ENCODE measurements around the gene SPINT3.

The SPINT3 gene

DNA sequence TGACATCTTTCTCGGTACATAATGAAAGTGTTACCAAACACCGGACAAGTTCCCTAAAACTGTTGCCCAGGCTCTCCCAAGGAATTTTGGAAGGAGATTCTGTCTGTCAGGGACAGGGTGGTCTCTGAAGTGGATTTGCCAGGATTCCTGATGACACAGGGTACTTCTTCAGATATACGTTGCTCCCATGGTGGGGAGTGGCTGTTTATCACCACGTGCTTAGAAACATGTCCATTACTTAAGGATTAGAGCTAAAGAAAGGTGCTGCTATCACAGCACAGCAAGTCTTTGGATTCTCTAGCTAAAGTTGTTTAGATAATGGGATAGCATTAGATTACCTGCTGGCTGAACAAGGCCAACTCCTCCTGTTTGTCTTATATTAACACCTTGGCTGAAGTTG, 6.3 kb downstream of the SPINT3 start:
- Mint-ChIP-seq H3K27me3 (peaks cover 57% of the 10 kb centered on the region), H3K36me3 (no peaks in the 10 kb centered on the region), H3K4me3 (no peak overlapping the region), H3K4me1 (peaks cover 20% of the 10 kb centered on the region), H3K27ac (no peak overlapping the region), H3K9me3 (no peaks in the 10 kb centered on the region)
- ATAC-seq: no peak

DNA sequence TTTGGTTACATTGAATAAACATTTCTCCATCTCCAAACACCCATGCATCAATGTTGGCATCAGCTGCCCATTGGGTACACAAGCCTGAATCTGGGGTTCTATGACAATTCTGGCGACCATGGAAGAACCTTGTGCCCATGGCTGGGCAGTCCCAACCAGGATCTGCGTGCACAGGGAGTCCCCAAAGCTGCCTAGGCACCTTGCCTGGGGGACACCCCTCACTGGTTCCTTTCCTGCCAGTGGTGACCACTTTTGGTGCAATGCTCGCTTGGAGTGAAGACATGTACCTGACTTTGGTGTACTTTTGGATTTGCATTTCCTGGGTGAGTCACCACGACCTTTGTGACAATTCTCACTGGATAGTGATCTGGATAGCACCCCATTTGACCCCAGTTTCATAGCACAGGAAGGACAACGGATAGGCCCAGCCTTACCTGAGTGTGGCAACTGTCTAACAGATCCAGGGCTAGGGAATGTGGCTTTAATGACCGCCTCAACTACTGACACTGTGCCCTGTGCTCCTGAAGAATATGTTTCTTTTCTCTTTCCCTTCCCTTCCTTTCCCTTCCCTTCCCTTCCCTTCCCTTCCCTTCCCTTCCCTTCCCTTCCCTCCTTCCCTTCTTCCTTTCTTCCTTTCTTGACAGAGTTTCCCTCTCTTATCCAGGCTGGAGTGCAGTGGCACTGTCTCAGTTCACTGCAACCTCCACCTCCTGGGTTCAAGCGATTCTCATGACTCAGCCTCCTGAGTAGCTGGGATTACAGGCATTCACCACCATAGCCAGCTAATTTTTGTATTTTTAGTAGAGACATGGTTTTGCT, 7.1 kb downstream of the SPINT3 start:
- Mint-ChIP-seq H3K9me3 (no peaks in the 10 kb centered on the region), H3K4me3 (no peak overlapping the region), H3K36me3 (no peaks in the 10 kb centered on the region), H3K27me3 (peaks cover 63% of the 10 kb centered on the region), H3K4me1 (peaks cover 20% of the 10 kb centered on the region), H3K27ac (no peak overlapping the region)
- no peak for ATAC-seq

DNA sequence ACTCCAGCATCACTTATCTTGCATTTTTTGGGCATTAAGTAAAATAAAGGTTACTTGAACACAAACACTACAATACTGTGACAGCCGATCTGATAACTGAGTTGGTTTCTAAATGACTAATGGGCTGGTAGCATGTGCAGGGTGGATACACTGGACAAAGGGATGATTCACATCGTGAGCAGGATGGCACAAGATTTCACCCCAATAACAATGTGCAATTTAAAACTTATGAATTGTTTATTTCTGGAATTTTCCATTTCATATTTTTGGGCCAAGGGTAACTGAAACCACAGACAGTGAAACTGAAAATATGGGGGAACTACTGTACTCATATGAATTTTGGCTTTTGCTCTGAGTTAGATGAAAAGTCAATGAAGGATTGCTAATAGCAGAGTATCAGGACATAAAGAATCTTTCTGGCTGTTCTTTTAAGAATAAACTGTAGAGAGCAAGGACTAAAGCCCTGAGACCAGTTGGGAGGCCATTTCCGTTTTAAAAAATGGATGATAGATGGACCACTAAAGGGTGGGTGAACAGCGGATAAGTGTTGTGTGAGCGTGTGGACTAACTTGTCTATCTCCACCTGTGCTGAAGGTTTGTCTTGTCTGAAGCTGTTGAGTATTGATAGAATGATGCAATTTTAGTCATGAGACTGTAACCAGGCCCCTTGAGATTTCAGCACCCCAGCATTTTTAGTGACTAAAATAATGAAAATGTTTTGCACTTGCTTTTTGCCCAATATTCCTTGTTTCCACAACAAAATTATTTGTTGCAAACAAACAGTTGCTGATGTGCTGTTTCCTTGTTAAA, 8.2 kb downstream of the SPINT3 start:
- ATAC-seq: peak; percentile 78
- no peaks in the 10 kb centered on the region for H3K36me3 Mint-ChIP-seq
- no peak overlapping the region for H3K4me3 Mint-ChIP-seq
- no peak overlapping the region for H3K27ac Mint-ChIP-seq
- H3K27me3 Mint-ChIP-seq: peaks cover 63% of the 10 kb centered on the region
- no peaks in the 10 kb centered on the region for H3K9me3 Mint-ChIP-seq
- peaks cover 20% of the 10 kb centered on the region for H3K4me1 Mint-ChIP-seq

DNA sequence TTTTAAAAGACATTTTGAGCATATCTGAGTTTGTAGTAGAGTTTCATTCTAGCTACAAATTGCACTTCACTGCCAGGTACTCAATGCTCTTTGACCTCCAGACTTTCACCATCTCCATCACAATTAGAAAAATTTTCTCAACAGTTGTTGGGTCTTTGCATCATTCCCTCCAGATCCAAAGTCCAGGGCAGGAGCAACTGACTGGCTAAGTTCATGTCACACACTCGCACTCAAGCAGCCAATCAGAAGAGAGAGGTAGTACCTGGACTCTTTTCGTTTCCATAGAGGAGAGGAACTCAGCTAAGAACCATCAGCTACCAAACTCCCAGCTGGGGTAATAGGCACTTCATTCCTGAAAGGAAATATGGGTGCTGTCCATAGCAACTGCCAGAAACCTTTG, 9.0 kb downstream of the SPINT3 start:
- Mint-ChIP-seq H3K27ac (no peak overlapping the region), H3K4me3 (no peak overlapping the region), H3K4me1 (peaks cover 20% of the 10 kb centered on the region), H3K36me3 (no peaks in the 10 kb centered on the region), H3K9me3 (no peaks in the 10 kb centered on the region), H3K27me3 (peaks cover 60% of the 10 kb centered on the region)
- ATAC-seq: no peak

DNA sequence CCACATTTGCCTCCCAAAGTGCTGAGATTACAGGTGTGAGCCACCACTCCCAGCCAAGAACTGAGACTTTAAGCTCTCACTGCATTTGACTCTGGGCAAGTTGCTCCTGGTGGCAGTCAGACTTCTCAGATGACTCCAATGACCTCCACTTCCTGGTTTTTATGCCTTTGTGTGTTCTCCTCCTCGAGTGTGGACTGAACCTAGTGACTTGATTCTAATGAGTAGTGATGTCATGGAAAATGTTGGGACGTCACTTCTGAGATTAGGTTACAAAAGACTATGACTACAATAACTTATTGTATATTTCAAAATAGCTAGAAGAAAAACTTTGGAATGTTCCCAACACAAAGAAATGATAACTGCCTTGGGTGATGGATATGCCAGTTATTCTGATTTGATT, 12.0 kb downstream of the SPINT3 start:
- no peak for ATAC-seq

DNA sequence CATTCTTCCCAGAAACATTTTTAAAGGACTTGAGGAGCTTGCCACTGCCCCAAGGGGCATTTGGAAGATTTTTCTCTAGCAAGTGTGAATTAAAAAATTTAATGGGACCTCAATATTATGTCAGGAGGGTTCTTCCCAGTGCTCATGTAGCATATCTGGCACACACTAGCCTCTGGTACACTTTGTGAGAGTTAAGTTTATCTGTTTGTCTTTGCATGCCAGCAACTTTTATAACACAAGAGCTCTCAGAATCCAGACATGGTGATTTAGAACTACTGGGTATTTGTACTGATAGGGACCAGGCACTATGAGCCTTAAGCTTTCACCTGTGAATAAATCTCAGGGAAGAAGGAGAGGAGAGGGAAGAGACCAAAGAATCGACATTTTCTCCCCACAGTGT, 12.9 kb downstream of the SPINT3 start:
- no peak for ATAC-seq
- Mint-ChIP-seq H3K27me3 (peaks cover 54% of the 10 kb centered on the region), H3K27ac (no peak overlapping the region), H3K36me3 (no peaks in the 10 kb centered on the region), H3K9me3 (no peaks in the 10 kb centered on the region), H3K4me1 (peaks cover 8% of the 10 kb centered on the region), H3K4me3 (no peak overlapping the region)

More for the DNA sequence above, 12.0 kb downstream of the SPINT3 start:
- Mint-ChIP-seq H3K9me3 (no peaks in the 10 kb centered on the region), H3K4me3 (no peak overlapping the region), H3K27ac (no peak overlapping the region), H3K27me3 (peaks cover 62% of the 10 kb centered on the region), H3K36me3 (no peaks in the 10 kb centered on the region), H3K4me1 (peaks cover 15% of the 10 kb centered on the region)

DNA sequence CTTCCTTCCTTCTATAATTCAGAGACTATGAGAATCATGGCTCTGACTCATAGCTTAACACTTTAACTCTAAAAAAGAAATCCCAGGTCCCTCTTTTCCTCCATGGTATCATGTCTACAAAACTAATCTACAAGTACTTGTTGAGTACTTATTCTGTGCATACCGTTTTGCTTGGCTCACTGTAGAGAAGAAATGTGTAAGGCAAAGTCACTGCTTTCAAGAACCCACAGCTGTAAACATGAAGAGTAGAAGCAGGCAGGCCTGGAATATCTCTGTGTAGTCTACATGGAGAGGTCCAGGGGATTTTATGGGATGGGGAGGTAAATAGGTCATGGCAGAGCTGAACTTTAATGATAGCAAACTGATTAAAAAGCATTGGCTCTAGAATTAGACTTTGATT, 13.8 kb downstream of the SPINT3 start:
- H3K27me3 Mint-ChIP-seq: peaks cover 54% of the 10 kb centered on the region
- H3K9me3 Mint-ChIP-seq: no peaks in the 10 kb centered on the region
- H3K27ac Mint-ChIP-seq: no peak overlapping the region
- no peak for ATAC-seq
- no peaks in the 10 kb centered on the region for H3K4me1 Mint-ChIP-seq
- no peak overlapping the region for H3K4me3 Mint-ChIP-seq
- H3K36me3 Mint-ChIP-seq: no peaks in the 10 kb centered on the region

DNA sequence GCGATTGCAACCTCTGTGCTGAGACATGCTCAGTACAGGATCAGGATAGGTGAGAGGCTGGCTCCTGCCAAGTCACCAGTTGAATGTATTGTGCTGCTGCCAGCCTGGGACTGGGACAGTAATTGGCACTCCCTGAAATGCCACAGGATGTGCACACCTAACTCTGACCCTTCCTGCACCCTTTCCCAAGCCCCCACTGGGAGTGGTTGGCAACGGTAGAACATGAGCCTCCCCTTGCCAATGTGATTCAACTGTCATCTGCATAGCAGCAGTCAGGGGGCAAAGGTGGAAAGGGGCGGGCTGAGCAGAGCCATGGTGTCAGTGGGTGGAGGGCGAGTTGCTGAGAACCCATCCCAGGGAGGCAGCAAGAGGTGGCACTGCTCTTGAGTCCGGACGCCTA, 15.4 kb downstream of the SPINT3 start:
- Mint-ChIP-seq H3K4me3 (no peak overlapping the region), H3K36me3 (no peaks in the 10 kb centered on the region), H3K27me3 (peaks cover 43% of the 10 kb centered on the region), H3K9me3 (no peaks in the 10 kb centered on the region), H3K27ac (no peak overlapping the region), H3K4me1 (no peaks in the 10 kb centered on the region)
- ATAC-seq: peak; percentile 46

DNA sequence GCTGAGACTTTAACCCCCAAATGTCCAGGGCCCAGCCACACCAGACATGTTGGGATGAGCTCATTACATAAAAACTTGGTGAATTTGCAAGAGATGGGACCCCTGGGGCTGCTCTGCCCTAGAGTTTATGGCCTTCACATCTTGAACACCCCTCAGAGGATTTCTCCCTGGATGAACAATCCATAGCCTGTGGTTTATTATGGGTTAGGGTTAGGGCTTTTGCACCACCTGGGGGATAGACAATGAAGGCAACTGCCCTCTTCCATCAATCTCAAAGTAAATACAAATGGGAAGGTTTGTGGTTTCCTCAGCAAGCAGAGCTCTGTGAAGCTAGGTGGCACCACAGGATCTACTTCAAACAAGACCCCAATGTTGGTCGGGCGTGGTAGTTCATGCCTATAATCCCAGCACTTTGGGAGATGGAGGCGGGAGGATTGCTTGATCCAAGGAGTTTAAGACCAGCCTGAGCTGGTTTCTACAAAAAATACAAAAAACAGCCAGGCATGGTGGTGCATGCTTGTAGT, 17.4 kb downstream of the SPINT3 start:
- Mint-ChIP-seq H3K4me1 (no peaks in the 10 kb centered on the region), H3K4me3 (no peak overlapping the region), H3K27ac (no peak overlapping the region), H3K9me3 (no peaks in the 10 kb centered on the region), H3K36me3 (no peaks in the 10 kb centered on the region), H3K27me3 (peaks cover 34% of the 10 kb centered on the region)
- no peak for ATAC-seq

DNA sequence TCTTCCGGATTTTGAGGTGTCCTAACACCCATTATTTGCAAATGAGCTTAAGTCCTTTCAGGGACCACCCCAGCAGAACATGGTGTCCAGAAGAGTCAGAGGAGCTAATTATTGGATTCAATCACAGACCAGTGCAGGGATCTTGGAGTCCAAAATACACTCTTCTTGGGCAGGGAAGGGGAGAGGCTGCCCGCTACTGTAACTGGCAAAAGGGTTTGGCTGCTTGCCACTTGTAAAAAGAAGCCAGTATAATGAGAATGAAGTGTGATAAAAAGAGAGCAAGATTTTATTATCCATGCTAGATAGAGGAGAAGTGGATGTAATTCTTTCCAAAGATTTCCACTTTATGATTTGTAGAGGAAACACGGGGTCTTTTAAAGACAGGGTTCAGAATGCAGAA, 19.3 kb downstream of the SPINT3 start:
- H3K36me3 Mint-ChIP-seq: no peaks in the 10 kb centered on the region
- peaks cover 41% of the 10 kb centered on the region for H3K27me3 Mint-ChIP-seq
- H3K4me3 Mint-ChIP-seq: no peak overlapping the region
- H3K9me3 Mint-ChIP-seq: no peaks in the 10 kb centered on the region
- H3K4me1 Mint-ChIP-seq: no peaks in the 10 kb centered on the region
- H3K27ac Mint-ChIP-seq: no peak overlapping the region
- ATAC-seq: no peak

DNA sequence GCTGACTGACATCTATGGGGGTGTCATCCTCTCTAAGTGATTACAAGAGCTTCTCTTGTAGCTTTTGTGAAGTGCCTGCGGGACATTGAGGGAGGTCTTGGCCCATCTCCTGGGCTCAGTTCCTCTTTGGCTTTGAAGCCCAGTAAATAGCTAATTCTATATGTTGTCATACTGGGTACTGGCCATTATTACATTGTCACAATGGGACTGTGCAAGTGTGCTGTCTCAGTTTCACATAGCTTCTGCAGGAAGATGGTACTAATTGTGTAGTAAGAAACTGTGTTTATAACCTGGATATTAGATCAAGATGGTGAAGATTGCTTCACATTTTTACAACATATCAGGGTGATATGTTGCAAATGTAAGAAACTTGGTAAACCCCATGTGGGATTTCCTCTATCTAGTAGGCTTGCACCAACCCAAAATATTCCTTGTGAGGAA, 19.9 kb downstream of the SPINT3 start:
- Mint-ChIP-seq H3K27ac (no peak overlapping the region), H3K4me1 (no peaks in the 10 kb centered on the region), H3K36me3 (no peaks in the 10 kb centered on the region), H3K9me3 (no peaks in the 10 kb centered on the region), H3K4me3 (no peak overlapping the region), H3K27me3 (peaks cover 41% of the 10 kb centered on the region)
- no peak for ATAC-seq

DNA sequence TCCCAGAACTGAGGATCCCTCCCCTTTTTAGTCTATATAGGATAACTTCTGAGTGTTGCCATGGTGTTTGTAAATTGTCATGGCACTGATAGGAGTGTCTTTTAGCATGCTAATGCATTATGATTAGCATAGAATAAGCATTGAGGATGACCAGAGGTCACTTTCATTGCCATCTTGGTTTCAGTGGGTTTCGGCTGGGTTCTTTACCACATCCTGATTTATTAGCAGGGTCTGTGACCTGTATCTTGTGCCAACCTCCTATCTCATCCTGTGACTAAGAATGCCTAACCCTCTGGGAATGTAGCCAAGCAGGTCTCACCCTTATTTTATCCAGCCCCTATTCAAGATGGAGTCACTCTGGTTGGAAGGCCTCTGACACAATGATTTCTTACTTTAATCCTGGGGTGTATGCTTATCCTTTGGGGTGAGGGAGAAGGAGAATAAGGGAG, 26.3 kb downstream of the SPINT3 start:
- H3K9me3 Mint-ChIP-seq: no peaks in the 10 kb centered on the region
- no peaks in the 10 kb centered on the region for H3K36me3 Mint-ChIP-seq
- H3K27me3 Mint-ChIP-seq: peaks cover 58% of the 10 kb centered on the region
- no peak for ATAC-seq
- no peak overlapping the region for H3K27ac Mint-ChIP-seq
- H3K4me1 Mint-ChIP-seq: no peaks in the 10 kb centered on the region
- no peak overlapping the region for H3K4me3 Mint-ChIP-seq

DNA sequence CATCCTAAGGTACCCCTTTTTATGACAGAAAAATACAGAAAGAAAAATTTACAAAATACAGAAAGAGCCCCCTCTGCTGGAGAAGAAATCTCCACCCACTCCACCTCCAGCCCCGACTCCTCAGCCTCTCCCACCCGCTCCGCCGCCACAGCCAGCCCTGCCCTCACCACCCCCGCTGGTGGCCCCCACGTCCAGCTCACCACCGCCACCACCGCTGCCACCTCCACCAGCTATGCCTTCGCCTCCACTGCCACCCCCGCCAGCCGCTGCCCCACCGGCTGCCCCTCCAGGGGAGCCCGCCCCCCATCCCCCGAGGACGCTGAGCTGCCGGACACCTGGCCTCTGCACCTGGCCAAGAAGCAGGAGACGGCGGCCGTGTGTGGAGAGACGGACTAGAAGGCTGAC, 28.2 kb downstream of the SPINT3 start:
- H3K4me3 Mint-ChIP-seq: no peak overlapping the region
- ATAC-seq: peak; percentile 39
- no peaks in the 10 kb centered on the region for H3K36me3 Mint-ChIP-seq
- H3K27me3 Mint-ChIP-seq: peaks cover 64% of the 10 kb centered on the region
- no peak overlapping the region for H3K27ac Mint-ChIP-seq
- H3K9me3 Mint-ChIP-seq: no peaks in the 10 kb centered on the region
- H3K4me1 Mint-ChIP-seq: no peaks in the 10 kb centered on the region

DNA sequence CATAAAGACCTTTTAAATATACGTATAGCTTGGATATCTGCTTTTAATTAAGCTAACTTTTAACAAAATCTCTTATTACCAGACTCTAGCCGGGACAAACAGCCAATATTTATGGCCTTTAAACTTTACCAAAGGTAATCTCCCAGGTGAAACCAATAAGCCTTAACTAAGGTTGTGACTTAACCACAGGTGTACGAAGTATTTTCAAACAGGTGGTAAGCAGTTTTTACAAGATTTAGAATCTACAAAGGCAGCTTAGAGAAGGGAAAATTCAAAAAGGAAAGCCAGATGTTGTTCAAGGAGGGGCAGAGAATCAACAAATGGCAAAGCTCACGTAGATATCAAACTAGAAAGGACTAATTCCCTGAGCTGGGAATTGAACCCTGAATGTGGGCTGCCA, 30.0 kb downstream of the SPINT3 start:
- no peak for ATAC-seq
- Mint-ChIP-seq H3K9me3 (no peaks in the 10 kb centered on the region), H3K27me3 (peaks cover 65% of the 10 kb centered on the region), H3K27ac (no peak overlapping the region), H3K36me3 (no peaks in the 10 kb centered on the region), H3K4me3 (no peak overlapping the region), H3K4me1 (no peaks in the 10 kb centered on the region)

DNA sequence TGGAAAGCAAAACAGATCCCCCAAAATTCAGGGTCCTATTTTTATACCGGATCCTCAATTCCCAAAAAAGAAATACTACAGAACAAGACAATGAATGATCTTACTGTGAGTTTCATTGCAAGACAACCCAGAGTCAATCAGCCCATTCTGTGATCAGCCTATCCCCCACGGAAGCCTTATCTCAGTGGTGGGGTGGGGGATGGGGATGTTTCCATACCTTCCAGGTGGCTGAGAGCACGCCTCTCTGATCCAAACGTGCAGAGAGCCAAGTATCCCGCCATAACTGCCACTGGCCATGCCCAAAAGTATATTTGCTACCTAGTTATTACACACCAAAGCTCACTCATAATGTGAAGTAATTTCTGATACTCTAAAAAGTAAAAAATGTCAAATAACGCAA, 30.7 kb downstream of the SPINT3 start:
- no peak for ATAC-seq
- H3K4me1 Mint-ChIP-seq: no peaks in the 10 kb centered on the region
- H3K27ac Mint-ChIP-seq: no peak overlapping the region
- H3K27me3 Mint-ChIP-seq: peaks cover 65% of the 10 kb centered on the region
- no peak overlapping the region for H3K4me3 Mint-ChIP-seq
- H3K36me3 Mint-ChIP-seq: no peaks in the 10 kb centered on the region
- H3K9me3 Mint-ChIP-seq: no peaks in the 10 kb centered on the region
